ENCODE results near the gene VRK2. TPM values are rescaled to one million over a fixed set of nuclear protein-coding genes. Genes with fewer than 3 reads are reported as not detected.

VRK2 gene
- total RNA-seq, 1 experiment from 2014 or later: 33.0 TPM

- ChIA-PET RAD21 (ENCODE audit: low non-redundant PET in 1 of 2, low total read pairs in 2 of 2, uncharacterized antibody in 2 of 2, unreplicated experiment in 2 of 2) (no interaction called here), POLR2A (no interaction called here), CTCF (no interaction called here)
- Histone ChIP-seq H3K4me1 (ENCODE audit: control insufficient read depth in 1 of 2, insufficient read depth in 2 of 2, low read length in 2 of 2) (no peaks in the 10 kb centered on the region), H2AFZ (ENCODE audit: low read depth, low read length, poor library complexity, severe bottlenecking) (no peak overlapping the region), H3K9me3 (ENCODE audit: control insufficient read depth in 1 of 2, insufficient read depth in 1 of 2, low read depth in 1 of 2, low read length in 2 of 2) (no peaks in the 10 kb centered on the region), H3K9ac (ENCODE audit: low read length) (no peak overlapping the region), H3K36me3 (ENCODE audit: control insufficient read depth in 1 of 2, insufficient read depth in 2 of 2, low read length in 2 of 2) (no peaks in the 10 kb centered on the region), H3K4me2 (ENCODE audit: low read length) (no peak overlapping the region), H3K4me3 (replicated peaks in 1 of 2; ENCODE audit: low read depth in 1 of 2, low read length in 2 of 2) (no peak overlapping the region), H3K27me3 (ENCODE audit: insufficient read depth, low read length) (no peaks in the 10 kb centered on the region), H3K79me2 (ENCODE audit: insufficient read depth, low read length) (no peaks in the 10 kb centered on the region), H3K27ac (ENCODE audit: low read depth, low read length) (no peak overlapping the region), H3K9me2 (ENCODE audit: insufficient read depth) (0 out of 2 replicates have a peak, but pooled peaks cover 6% of the 10 kb centered on the region), H4K20me1 (ENCODE audit: insufficient read depth) (no peaks in the 10 kb centered on the region)
- no TSS peak for BruUV-seq (replicated peaks)
- TF ChIP-seq, protein P1, sequence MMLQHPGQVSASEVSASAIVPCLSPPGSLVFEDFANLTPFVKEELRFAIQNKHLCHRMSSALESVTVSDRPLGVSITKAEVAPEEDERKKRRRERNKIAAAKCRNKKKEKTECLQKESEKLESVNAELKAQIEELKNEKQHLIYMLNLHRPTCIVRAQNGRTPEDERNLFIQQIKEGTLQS (IDR thresholded peaks at IDR 0.05): no peak
- TF ChIP-seq JUND (IDR thresholded peaks at IDR 0.05): no peak
- ATAC-seq (no peak), DNase-seq (ENCODE audit: low read depth, low spot score) (no peak)
- intact Hi-C loops (cut with micrococcal nuclease): loop anchor here (10.0 kb wide), 1 partner anchor 372 kb away; no protein-coding TSS in a partner anchor
Measured at GRCh38 chr2:58127111-58127510, 80.5 kb downstream of the VRK2 start.

GRCh38 chr2:58130238-58130637 lies 83.6 kb downstream of the VRK2 start:
- ChIA-PET CTCF (no interaction called here), POLR2A (no interaction called here), RAD21 (ENCODE audit: low non-redundant PET in 1 of 2, low total read pairs in 2 of 2, uncharacterized antibody in 2 of 2, unreplicated experiment in 2 of 2) (no interaction called here)
- ATAC-seq (no peak), DNase-seq (ENCODE audit: low read depth, low spot score) (no peak)
- no peak overlapping the region for H3K4me2 ChIP-seq (ENCODE audit: low read length)
- no peak overlapping the region for H3K4me3 ChIP-seq (replicated peaks in 1 of 2; ENCODE audit: low read depth in 1 of 2, low read length in 2 of 2)
- no peak overlapping the region for H3K27ac ChIP-seq (ENCODE audit: low read depth, low read length)
- no peak overlapping the region for H3K9ac ChIP-seq (ENCODE audit: low read length)
- no peaks in the 10 kb centered on the region for H3K9me3 ChIP-seq (ENCODE audit: control insufficient read depth in 1 of 2, insufficient read depth in 1 of 2, low read depth in 1 of 2, low read length in 2 of 2)
- H4K20me1 ChIP-seq (ENCODE audit: insufficient read depth): no peaks in the 10 kb centered on the region
- H3K27me3 ChIP-seq (ENCODE audit: insufficient read depth, low read length): no peaks in the 10 kb centered on the region
- TF ChIP-seq ZNF274 (IDR thresholded peaks at IDR 0.05; ENCODE audit: low read depth, low read length) (no peak), TCF7L2 (IDR thresholded peaks at IDR 0.05; ENCODE audit: borderline replicate concordance, extremely low read depth, insufficient read depth, insufficient read length) (no peak), ELF1 (IDR thresholded peaks at IDR 0.05; ENCODE audit: borderline replicate concordance, low read depth) (no peak), SIN3A (IDR thresholded peaks at IDR 0.05; ENCODE audit: low read depth) (no peak), ZFX (IDR thresholded peaks at IDR 0.05) (no peak), EZH2phosphoT487 (IDR thresholded peaks at IDR 0.05; ENCODE audit: borderline replicate concordance) (no peak)
- intact Hi-C loops (cut with micrococcal nuclease): loop anchor here (5.0 to 10.0 kb wide), 3 partner anchors 225 to 425 kb away; no protein-coding TSS in a partner anchor
- no peaks in the 10 kb centered on the region for H3K36me3 ChIP-seq (ENCODE audit: control insufficient read depth in 1 of 2, insufficient read depth in 2 of 2, low read length in 2 of 2)
- no TSS peak for BruUV-seq (replicated peaks)
- H3K79me2 ChIP-seq (ENCODE audit: insufficient read depth, low read length): no peaks in the 10 kb centered on the region
- H3K4me1 ChIP-seq (ENCODE audit: control insufficient read depth in 1 of 2, insufficient read depth in 2 of 2, low read length in 2 of 2): peaks cover 0 to 3% of the 10 kb centered on the region in 2 experiments; a peak in 1 of 4 replicates
- no peaks in the 10 kb centered on the region for H3K9me2 ChIP-seq (ENCODE audit: insufficient read depth)
- no peak overlapping the region for H2AFZ ChIP-seq (ENCODE audit: low read depth, low read length, poor library complexity, severe bottlenecking)
